ENCODE data around the gene HMGA1.

The HMGA1 gene

GRCh38 chr6:34236443-34237315, at the start of gene HMGA1:
HMGA1 (plus strand) TSS chr6:34236873; CDS start chr6:34240781, 3,908 bp downstream.
- in situ Hi-C loops (cut with HindIII; ENCODE audit: low sequenced_read_pairs), result no loop called here

GRCh38 chr6:34189806-34190503, 46.7 kb upstream of the HMGA1 start:
- in situ Hi-C loops (cut with HindIII; ENCODE audit: low sequenced_read_pairs), result no loop called here

- in situ Hi-C loops (cut with HindIII; ENCODE audit: low sequenced_read_pairs), result no loop called here
Measured at GRCh38 chr6:34190504-34191122, 46.1 kb upstream of the HMGA1 start.

- in situ Hi-C loops (cut with HindIII; ENCODE audit: low sequenced_read_pairs), result no loop called here
Measured at GRCh38 chr6:34194772-34195171, 41.9 kb upstream of the HMGA1 start.

DNA sequence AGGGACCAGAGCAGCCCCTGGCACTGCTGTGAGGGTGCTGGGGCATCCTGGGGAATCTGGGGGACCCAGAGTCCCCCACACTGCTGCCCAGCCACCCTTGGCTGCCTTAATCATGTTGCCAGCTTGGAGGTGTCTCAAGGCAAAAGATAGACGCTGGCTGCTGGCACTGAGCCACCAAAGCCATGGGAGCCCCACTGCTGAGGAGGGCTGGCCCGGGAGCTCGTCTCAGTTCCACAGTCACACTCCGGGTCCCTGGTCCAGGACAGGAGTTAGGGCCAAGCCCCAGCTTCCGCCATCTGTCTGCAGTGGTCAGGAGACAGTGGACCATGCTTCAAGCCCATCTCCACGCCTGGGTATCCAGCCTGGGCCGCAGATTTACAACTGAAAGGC, 41.0 kb upstream of the HMGA1 start:
- in situ Hi-C loops (cut with HindIII; ENCODE audit: low sequenced_read_pairs), result no loop called here

GRCh38 chr6:34196116-34196832, 40.4 kb upstream of the HMGA1 start:
- in situ Hi-C loops (cut with HindIII; ENCODE audit: low sequenced_read_pairs), result no loop called here

DNA sequence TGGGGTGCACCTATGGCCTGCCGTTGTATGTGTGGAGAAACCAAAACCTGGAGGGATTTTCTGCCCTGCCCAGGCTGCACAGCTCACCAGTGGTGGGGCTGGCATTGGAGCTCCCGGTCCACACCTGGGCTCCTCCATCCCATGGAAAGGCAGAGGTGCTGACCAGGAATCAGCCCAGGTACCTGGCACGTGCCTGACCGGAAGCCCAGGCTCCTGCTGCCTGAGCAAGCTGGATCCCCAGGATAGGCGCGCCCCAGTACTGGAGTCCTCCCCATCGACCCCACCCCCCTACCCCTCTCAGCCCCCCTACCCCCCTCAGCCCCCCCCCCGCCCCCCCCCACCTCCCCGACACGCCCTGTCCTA, 39.9 kb upstream of the HMGA1 start:
- in situ Hi-C loops (cut with HindIII; ENCODE audit: low sequenced_read_pairs), result no loop called here

DNA sequence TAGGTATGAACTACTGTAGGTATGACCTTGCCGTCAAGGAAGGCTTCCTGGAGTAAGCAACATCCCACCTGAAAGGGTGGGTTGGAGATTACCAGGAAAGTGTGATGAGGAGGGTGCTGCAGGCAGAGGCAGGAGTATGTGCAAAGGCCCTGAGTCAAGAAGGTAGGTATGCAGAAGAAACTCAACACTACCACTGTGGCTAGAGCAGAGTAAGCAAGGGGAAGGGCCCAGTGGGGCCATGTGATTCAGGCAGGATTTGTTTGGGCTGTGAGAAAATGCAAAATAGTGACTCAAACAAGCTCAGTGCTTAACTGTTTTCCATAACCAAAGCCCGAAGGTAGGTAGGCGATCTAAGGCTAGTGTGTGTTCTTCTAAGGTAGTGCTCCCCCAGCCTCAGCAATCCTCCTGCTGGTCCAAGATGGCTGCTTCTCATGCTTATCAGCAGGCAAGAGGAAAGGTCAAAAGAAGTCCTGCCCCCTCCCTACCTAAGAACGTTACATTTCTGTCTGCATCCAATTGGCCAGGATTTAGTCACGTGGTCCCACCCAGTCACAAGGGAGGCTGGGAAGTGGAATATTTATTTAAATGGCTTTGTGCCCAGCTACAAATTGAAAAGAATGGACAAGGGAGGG, 36.2 kb upstream of the HMGA1 start:
- in situ Hi-C loops (cut with HindIII; ENCODE audit: low sequenced_read_pairs), result no loop called here

DNA sequence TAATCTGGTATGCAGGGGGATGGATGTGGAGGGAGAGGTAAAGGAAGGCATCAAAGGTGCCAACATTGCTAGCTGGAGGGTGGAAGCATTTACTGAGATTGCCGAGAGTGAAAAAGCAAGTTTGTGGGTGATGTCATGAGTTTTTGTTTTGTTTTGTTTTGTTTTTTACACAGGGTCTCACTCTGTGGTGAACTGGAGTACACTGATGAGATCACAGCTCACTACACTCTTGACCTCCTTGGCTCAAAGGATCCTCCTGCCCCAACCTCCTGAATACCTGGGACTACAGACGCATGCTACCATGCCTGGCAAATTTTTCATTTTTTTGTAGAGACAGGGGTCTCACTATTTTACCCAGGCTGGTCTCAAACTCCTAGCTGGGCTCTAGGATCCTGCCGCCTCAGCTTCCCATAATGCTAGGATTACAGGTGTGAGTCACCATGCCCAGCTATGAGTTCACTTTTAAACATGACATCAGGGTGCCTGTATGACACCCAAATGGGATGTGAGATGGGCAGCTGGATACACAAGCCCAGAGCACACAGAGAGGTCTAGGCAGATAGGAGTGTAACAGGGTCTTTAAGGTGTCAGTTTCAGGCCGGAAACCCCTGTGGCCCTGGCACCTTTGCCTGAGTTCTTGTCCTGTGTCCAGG, 35.1 kb upstream of the HMGA1 start:
- in situ Hi-C loops (cut with HindIII; ENCODE audit: low sequenced_read_pairs), result no loop called here

- in situ Hi-C loops (cut with HindIII; ENCODE audit: low sequenced_read_pairs), result no loop called here
Measured at GRCh38 chr6:34202329-34203201, 34.1 kb upstream of the HMGA1 start.

DNA sequence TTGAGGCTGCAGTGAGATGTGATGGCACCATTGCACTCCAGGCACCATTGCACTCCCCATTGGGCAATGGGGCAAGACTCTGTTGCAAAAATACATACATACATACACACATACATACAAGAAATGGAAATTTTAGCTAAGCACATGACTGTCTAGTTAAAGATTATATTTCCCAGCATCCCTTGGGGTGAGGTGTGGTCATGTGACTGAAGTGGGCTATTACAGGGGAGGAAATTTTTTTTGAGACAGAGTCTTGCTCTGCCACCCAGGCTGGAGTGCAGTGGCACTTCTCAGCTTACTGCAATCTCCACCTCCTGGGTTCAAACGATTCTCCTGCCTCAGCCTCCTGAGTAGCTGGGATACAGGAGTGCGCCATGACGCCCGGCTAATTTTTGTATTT, 32.0 kb upstream of the HMGA1 start:
- in situ Hi-C loops (cut with HindIII; ENCODE audit: low sequenced_read_pairs), result no loop called here

GRCh38 chr6:34205466-34205865, 31.2 kb upstream of the HMGA1 start:
- in situ Hi-C loops (cut with HindIII; ENCODE audit: low sequenced_read_pairs), result no loop called here

GRCh38 chr6:34205916-34206315, 30.8 kb upstream of the HMGA1 start:
- in situ Hi-C loops (cut with HindIII; ENCODE audit: low sequenced_read_pairs), result no loop called here

GRCh38 chr6:34206726-34207125, 29.9 kb upstream of the HMGA1 start:
- in situ Hi-C loops (cut with HindIII; ENCODE audit: low sequenced_read_pairs), result no loop called here

DNA sequence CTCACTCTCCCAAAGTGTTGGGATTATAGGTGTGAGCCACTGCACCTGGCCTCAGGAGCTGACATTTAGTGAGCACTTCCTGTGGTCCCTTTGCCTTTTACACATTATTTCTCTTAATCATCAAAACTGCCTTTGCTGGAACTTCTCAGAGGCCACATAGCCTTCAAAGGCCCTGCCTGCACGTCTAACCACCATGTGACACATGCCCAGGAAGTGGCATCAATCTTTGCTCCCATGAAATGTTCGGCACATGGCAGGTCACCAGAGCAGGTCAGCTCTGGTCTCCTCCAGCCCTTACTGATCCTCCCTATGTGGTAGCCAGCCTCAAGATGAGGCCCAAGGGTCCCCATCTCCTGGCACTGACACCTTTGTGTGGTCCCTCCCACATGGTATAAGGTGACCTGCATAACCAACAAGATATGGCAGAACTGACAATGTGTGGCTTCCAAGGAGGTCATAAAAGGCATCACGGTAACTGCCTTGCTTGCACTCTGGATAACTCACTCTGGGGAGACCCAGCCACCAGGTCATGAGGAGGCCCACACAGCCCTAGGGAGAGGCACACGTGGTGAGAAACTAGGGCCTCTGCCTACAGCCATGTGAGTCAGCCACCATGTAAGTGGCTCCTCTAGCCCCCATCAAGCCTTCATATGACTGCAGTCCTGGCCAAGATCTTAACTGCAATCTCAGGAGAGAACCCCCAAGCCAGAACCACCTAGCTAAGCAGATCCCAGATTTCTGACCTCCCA, 28.8 kb upstream of the HMGA1 start:
- in situ Hi-C loops (cut with HindIII; ENCODE audit: low sequenced_read_pairs), result no loop called here

DNA sequence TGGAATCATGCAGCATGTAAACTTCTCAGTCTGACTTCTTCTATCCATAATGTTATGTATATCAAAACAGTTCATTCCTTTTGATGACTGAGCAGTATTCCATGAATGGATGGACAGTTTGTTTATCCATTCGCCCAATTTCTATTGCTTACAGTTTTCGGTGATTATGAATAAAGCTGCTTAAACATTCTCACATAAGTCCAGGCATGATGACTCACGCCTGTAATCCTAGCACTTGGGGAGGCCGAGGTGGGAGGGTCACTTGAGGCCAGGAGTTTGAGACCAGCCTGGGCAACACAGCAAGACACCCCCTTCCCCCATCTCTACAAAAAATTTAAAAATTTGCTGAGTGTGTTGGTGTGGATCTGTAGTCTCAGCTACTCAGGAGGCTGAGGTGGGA, 22.9 kb upstream of the HMGA1 start:
- in situ Hi-C loops (cut with HindIII; ENCODE audit: low sequenced_read_pairs), result no loop called here

DNA sequence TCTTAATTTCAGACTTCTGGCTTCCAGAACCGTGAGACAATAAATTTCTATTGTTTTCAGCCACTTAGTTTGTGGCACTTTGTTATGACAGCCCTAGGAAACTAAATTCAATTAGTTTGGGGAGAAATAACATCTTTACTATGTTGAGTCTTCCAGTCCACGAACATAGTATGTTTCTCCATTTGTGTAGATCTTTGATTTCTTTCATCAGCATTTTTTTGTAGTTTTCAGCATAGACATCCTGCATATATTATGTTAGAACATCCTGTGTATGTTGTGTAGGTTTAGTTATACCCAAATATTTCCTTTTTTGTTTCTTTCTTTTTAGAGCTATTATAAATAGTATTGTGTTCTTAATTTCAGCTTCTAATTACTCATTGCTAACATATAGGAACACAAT, 18.0 kb upstream of the HMGA1 start:
- in situ Hi-C loops (cut with HindIII; ENCODE audit: low sequenced_read_pairs), result no loop called here

- in situ Hi-C loops (cut with HindIII; ENCODE audit: low sequenced_read_pairs), result no loop called here
Measured at GRCh38 chr6:34223381-34223955, 13.2 kb upstream of the HMGA1 start.

Measured in endothelial cell of hepatic sinusoid (primary cell).